Progenitor cell of endocrine pancreas (in vitro differentiated cells): ENCODE results near the gene CAMKMT. TPM values are rescaled to one million over a fixed set of nuclear protein-coding genes. Genes with fewer than 3 reads are reported as not detected.
A peak's percentile ranks its signal among the peaks of the same experiment; 100 is the strongest.

Experiments used
- DNase-seq: peaks from one replicate; pipeline ENCODE4 v3.0.0; 2021; ENCODE audit warnings: low spot score; ENCODE audit not compliant: unreplicated experiment
- H3K27ac Mint-ChIP-seq: 2 replicates; pipeline ENCODE4 v1.8.0; 2021; ENCODE audit warnings: mild to moderate bottlenecking, moderate library complexity, mixed read lengths
- H3K27me3 Mint-ChIP-seq: 2 replicates; pipeline ENCODE4 v1.8.0; 2021; ENCODE audit warnings: mixed read lengths
- H3K36me3 Mint-ChIP-seq: 2 replicates; pipeline ENCODE4 v1.8.0; 2022; ENCODE audit warnings: mixed read lengths; ENCODE audit not compliant: insufficient read depth
- H3K4me1 Mint-ChIP-seq: 2 replicates; pipeline ENCODE4 v1.8.0; 2021; ENCODE audit warnings: low read depth, mixed read lengths
- H3K4me3 Mint-ChIP-seq: 2 replicates; pipeline ENCODE4 v1.8.0; 2021; ENCODE audit warnings: low read depth, mild to moderate bottlenecking, moderate library complexity, mixed read lengths
- H3K9me3 Mint-ChIP-seq: 2 replicates; pipeline ENCODE4 v1.8.0; 2021; ENCODE audit warnings: low read depth, mixed read lengths
- long read RNA-seq: library from polyadenylated mRNA; unstranded; transcript quantifications from one replicate; pipeline ENCODE4 v2.0.0, GENCODE V29; 2020
- total RNA-seq: library from RNA; stranded (reverse); gene quantifications from 2 replicates; pipeline ENCODE4 v1.2.1, GENCODE V29; 2021
- TF ChIP-seq, protein P1 (sequence below): fragments of 200-600 bp; sonication (generic); IDR thresholded peaks from one replicate; pipeline ENCODE4 v1.5.0; 2021; ENCODE audit warnings: antibody characterized with exemption, mild to moderate bottlenecking; ENCODE audit not compliant: unreplicated experiment

The CAMKMT gene
- total RNA-seq: 20.3 and 24.1 TPM in 2 replicates
- long read RNA-seq, partial matches to known transcripts: 3 of 20 reads
- long read RNA-seq, other reads (novel, unspliced or antisense): 17 of 20 reads

DNA sequence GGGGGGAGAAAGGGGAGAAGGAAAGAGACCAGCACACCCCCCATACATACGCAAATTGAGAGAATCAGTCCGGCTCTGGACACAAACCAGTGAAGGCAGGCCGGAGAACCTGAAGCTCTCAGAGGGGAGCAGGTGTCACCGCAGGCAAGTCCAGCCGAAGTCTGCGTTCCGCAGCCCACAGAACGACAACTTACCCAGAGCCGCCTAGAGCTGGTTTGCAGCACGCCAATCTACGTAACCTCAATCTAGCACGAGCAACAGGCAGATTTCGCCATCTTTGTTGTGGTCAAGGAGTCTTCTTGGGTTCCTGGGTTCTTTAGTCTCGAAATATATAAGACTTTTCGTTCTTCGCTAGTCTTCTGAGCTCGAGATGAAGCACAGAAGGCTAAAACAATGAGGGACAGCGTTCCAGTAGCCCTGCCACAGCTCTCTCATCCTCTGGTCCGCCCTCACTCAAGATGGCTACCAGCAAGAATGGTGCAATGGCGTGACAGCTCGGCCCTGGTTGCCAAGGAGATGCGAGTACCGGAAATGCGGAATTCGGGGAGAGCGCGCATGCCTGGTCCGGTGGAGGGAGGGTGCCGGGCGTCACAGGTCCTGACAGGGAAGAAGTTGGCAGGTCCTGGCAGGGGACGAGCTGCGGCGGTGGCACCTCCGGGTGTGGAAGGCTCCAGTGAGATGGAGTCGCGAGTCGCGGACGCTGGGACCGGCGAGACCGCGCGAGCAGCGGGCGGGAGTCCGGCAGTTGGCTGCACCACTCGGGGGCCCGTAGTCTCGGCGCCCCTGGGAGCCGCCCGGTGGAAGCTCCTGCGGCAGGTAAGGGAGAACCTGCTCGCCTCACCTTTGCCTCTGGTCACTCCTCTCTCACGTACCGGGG is at the start of gene CAMKMT, which contains the start of gene PREPL:
TSS of gene CAMKMT (plus strand) at position 618 of the 877 bp plus-strand sequence.
TSS of gene PREPL (minus strand) at position 165 of the 877 bp plus-strand sequence. CDS start 15,152 bp downstream, outside the sequence.
- Mint-ChIP-seq H3K27me3 (no peaks in the 10 kb centered on the region), H3K4me1 (peaks cover 11% of the 10 kb centered on the region), H3K4me3 (peak within 1 kb of the TSS; percentile 98), H3K27ac (peak within 1 kb of the TSS; percentile 100), H3K9me3 (no peaks in the 10 kb centered on the region), H3K36me3 (no peaks in the 10 kb centered on the region)
- TF ChIP-seq, protein P1, sequence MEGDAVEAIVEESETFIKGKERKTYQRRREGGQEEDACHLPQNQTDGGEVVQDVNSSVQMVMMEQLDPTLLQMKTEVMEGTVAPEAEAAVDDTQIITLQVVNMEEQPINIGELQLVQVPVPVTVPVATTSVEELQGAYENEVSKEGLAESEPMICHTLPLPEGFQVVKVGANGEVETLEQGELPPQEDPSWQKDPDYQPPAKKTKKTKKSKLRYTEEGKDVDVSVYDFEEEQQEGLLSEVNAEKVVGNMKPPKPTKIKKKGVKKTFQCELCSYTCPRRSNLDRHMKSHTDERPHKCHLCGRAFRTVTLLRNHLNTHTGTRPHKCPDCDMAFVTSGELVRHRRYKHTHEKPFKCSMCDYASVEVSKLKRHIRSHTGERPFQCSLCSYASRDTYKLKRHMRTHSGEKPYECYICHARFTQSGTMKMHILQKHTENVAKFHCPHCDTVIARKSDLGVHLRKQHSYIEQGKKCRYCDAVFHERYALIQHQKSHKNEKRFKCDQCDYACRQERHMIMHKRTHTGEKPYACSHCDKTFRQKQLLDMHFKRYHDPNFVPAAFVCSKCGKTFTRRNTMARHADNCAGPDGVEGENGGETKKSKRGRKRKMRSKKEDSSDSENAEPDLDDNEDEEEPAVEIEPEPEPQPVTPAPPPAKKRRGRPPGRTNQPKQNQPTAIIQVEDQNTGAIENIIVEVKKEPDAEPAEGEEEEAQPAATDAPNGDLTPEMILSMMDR: no peak
- DNase-seq: peak; percentile 93

DNA sequence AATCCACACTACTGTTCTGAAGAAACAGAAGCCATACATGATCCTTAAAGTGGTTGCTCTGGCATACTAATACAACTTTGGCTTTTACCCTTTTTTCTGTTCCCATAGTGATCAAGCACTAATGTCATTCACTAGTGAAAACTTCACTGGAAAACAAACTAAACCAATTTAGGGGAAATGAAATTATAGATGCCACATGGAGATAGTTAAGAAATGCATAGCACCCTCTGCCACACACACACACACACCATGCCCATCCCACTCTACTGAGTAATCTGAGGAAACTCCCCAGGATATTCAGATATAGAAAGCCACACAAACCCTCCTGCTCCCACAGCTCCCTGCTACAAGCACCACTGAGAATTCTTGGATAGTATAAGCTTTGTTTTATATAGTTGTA is 47.4 kb upstream of the CAMKMT start:
- Mint-ChIP-seq H3K4me1 (peaks cover 3% of the 10 kb centered on the region), H3K27me3 (no peaks in the 10 kb centered on the region), H3K36me3 (peaks cover 41% of the 10 kb centered on the region), H3K4me3 (no peak overlapping the region), H3K27ac (peak overlapping the region; percentile 50), H3K9me3 (peaks cover 17% of the 10 kb centered on the region)
- TF ChIP-seq, protein P1: no peak
- DNase-seq: no peak

DNA sequence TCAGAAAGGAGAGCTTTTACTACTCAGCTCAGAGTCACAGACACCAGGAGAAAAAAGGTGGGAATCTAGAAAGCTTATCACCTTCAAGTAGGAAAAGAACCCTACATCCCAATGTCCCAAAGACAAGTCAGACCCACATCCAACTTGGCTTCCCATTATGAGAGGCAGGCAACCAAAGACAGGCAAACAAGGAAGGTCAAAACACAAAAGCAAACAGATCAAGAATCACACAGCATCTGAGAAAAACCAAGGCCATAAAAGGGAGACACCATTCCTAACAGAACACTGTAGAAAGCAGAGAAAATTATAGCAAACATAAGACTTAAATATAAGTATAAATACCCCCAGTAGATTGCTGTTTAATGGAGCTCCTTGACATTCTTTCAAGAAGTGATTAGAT is 45.8 kb upstream of the CAMKMT start:
- TF ChIP-seq, protein P1: no peak
- peaks cover 8% of the 10 kb centered on the region for H3K9me3 Mint-ChIP-seq
- peaks cover 36% of the 10 kb centered on the region for H3K36me3 Mint-ChIP-seq
- peaks cover 3% of the 10 kb centered on the region for H3K4me1 Mint-ChIP-seq
- no peak overlapping the region for H3K4me3 Mint-ChIP-seq
- H3K27me3 Mint-ChIP-seq: no peaks in the 10 kb centered on the region
- DNase-seq: no peak
- no peak overlapping the region for H3K27ac Mint-ChIP-seq

DNA sequence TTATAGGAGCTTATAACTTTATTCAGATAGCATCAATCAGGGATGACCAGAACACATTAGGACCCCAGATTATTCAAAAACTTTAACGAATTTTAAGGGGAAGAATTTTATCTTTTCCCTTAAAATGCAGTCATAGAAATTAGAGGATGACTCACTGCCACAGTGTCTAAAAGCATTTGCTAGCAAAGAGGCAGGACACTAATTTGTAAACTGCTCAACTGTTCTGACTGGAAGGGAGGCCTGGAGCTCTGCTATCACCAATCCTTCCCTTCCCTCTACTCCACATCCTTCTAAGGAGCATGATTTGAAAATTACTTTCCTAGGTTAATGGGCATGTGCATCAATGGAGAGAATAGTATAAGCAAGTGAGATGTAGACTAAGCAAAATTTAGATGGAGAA is 40.9 kb upstream of the CAMKMT start:
- H3K4me1 Mint-ChIP-seq: peaks cover 2% of the 10 kb centered on the region
- TF ChIP-seq, protein P1: no peak
- no peak overlapping the region for H3K4me3 Mint-ChIP-seq
- peaks cover 33% of the 10 kb centered on the region for H3K36me3 Mint-ChIP-seq
- no peaks in the 10 kb centered on the region for H3K9me3 Mint-ChIP-seq
- no peak overlapping the region for H3K27ac Mint-ChIP-seq
- no peaks in the 10 kb centered on the region for H3K27me3 Mint-ChIP-seq
- DNase-seq: no peak

DNA sequence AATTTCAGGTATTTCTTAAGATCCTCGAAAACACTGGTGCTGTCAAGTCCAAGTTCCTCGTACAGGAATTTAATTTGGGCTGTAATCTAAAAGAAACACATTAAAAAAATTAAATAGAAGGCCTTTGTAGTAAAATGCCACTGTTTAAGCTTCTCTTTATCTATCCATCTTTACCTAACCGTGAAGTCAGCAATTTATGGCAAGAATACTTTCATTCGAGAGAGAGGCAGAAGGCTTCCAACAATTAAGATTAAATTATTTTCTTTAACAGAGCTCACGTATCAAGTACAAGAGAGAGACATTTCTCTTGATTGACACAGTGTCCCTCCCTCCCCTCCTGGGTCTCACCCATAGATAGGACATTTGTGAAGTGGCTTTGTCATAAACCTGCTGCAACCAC is 40.4 kb upstream of the CAMKMT start:
- Mint-ChIP-seq H3K27me3 (no peaks in the 10 kb centered on the region), H3K4me3 (no peak overlapping the region), H3K36me3 (peaks cover 30% of the 10 kb centered on the region), H3K9me3 (no peaks in the 10 kb centered on the region), H3K4me1 (no peaks in the 10 kb centered on the region), H3K27ac (no peak overlapping the region)
- TF ChIP-seq, protein P1: no peak
- no peak for DNase-seq
